Dedifferentiated amniotic fluid mesenchymal stem cell (primary cell): Measurements from ENCODE around the gene MBTPS2.

Source experiments
- DNase-seq: peaks from one replicate; pipeline ENCODE4 v3.0.0-alpha.2; 2016; ENCODE audit errors: extremely low spot score

MBTPS2 gene

DNA sequence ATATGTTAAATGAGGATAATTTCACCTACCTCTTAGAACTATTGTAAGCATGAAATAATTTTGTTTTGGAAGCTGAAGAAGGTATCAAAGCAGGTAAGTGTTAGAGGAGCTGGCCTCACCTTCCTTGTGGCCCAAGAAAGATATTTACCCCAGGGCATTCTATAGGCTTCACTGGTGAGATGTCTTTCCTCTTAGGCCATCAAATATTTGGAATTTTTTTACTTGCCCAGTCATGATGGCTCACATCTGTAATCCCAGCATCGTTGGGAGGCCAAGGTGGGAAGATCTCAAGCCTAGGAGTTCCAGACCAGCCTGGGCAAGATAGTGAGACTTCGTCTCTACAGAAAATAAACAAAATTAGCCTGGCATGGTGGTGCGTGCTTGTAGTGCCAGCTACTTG is 95.0 kb downstream of the MBTPS2 start:
- no peak for DNase-seq
